ENCODE data around the gene KIF9.

KIF9 gene

GRCh38 chr3:47306022-47306421 lies 23.4 kb upstream of the KIF9 start:
- H3F3A ChIP-seq (ENCODE audit: insufficient read depth, low read length): no peaks in the 10 kb centered on the region
- no peaks in the 10 kb centered on the region for H3K4me1 ChIP-seq (ENCODE audit: insufficient read depth, low read length, severe bottlenecking)
- H3K27me3 ChIP-seq (ENCODE audit: insufficient read depth, low read length): no peaks in the 10 kb centered on the region
- H3K27ac ChIP-seq (ENCODE audit: low read depth, low read length, poor library complexity, severe bottlenecking): no peak overlapping the region
- no peak overlapping the region for H3K9ac ChIP-seq (ENCODE audit: low read length)
- no peaks in the 10 kb centered on the region for H3K9me2 ChIP-seq (ENCODE audit: low read depth, low read length)
- H4K20me1 ChIP-seq (ENCODE audit: insufficient read depth, low read length): no peaks in the 10 kb centered on the region
- peaks cover 28% of the 10 kb centered on the region for H3K79me2 ChIP-seq (ENCODE audit: insufficient read depth, low read length)
- H3K9me3 ChIP-seq (ENCODE audit: low read length): no peaks in the 10 kb centered on the region
- no peak overlapping the region for H3K4me2 ChIP-seq (ENCODE audit: low read length)
- H3K4me3 ChIP-seq (ENCODE audit: low read depth, low read length, poor library complexity, severe bottlenecking): no peak overlapping the region
- H3K36me3 ChIP-seq (ENCODE audit: insufficient read depth, low read length): peaks cover 68% of the 10 kb centered on the region
- H2AFZ ChIP-seq (ENCODE audit: low read length): no peak overlapping the region
- TF ChIP-seq CTCF (IDR thresholded peaks at IDR 0.05; ENCODE audit: low read length) (no peak), EZH2 (IDR thresholded peaks at IDR 0.05; ENCODE audit: borderline replicate concordance, low read length) (no peak)

- H3K36me3 ChIP-seq (ENCODE audit: insufficient read depth, low read length): peaks cover 48% of the 10 kb centered on the region
- H3K27me3 ChIP-seq (ENCODE audit: insufficient read depth, low read length): no peaks in the 10 kb centered on the region
- no peak overlapping the region for H3K4me2 ChIP-seq (ENCODE audit: low read length)
- H3K4me1 ChIP-seq (ENCODE audit: insufficient read depth, low read length, severe bottlenecking): peaks cover 20% of the 10 kb centered on the region
- no peak overlapping the region for H2AFZ ChIP-seq (ENCODE audit: low read length)
- no peaks in the 10 kb centered on the region for H3F3A ChIP-seq (ENCODE audit: insufficient read depth, low read length)
- no peak overlapping the region for H3K27ac ChIP-seq (ENCODE audit: low read depth, low read length, poor library complexity, severe bottlenecking)
- no peaks in the 10 kb centered on the region for H3K9me3 ChIP-seq (ENCODE audit: low read length)
- H4K20me1 ChIP-seq (ENCODE audit: insufficient read depth, low read length): no peaks in the 10 kb centered on the region
- TF ChIP-seq CTCF (IDR thresholded peaks at IDR 0.05; ENCODE audit: low read length): no peak
- TF ChIP-seq EZH2 (IDR thresholded peaks at IDR 0.05; ENCODE audit: borderline replicate concordance, low read length): no peak
- peaks cover 26% of the 10 kb centered on the region for H3K79me2 ChIP-seq (ENCODE audit: insufficient read depth, low read length)
- no peak overlapping the region for H3K9ac ChIP-seq (ENCODE audit: low read length)
- no peaks in the 10 kb centered on the region for H3K9me2 ChIP-seq (ENCODE audit: low read depth, low read length)
- no peak overlapping the region for H3K4me3 ChIP-seq (ENCODE audit: low read depth, low read length, poor library complexity, severe bottlenecking)
Observed at GRCh38 chr3:47301456-47301855, 18.9 kb upstream of the KIF9 start.

GRCh38 chr3:47299381-47300318 lies 17.1 kb upstream of the KIF9 start:
- TF ChIP-seq EZH2 (IDR thresholded peaks at IDR 0.05; ENCODE audit: borderline replicate concordance, low read length) (no peak), CTCF (IDR thresholded peaks at IDR 0.05; ENCODE audit: low read length) (no peak)
- Histone ChIP-seq H3F3A (ENCODE audit: insufficient read depth, low read length) (no peaks in the 10 kb centered on the region), H3K27ac (ENCODE audit: low read depth, low read length, poor library complexity, severe bottlenecking) (no peak overlapping the region), H3K4me2 (ENCODE audit: low read length) (no peak overlapping the region), H3K79me2 (ENCODE audit: insufficient read depth, low read length) (peaks cover 9% of the 10 kb centered on the region; the same call in 1 of the 2 replicates), H2AFZ (ENCODE audit: low read length) (no peak overlapping the region), H3K4me3 (ENCODE audit: low read depth, low read length, poor library complexity, severe bottlenecking) (no peak overlapping the region), H3K9ac (ENCODE audit: low read length) (no peak overlapping the region), H3K4me1 (ENCODE audit: insufficient read depth, low read length, severe bottlenecking) (peaks cover 38% of the 10 kb centered on the region), H3K9me3 (ENCODE audit: low read length) (no peaks in the 10 kb centered on the region), H3K9me2 (ENCODE audit: low read depth, low read length) (no peaks in the 10 kb centered on the region), H3K36me3 (ENCODE audit: insufficient read depth, low read length) (peaks cover 40% of the 10 kb centered on the region), H4K20me1 (ENCODE audit: insufficient read depth, low read length) (no peaks in the 10 kb centered on the region), H3K27me3 (ENCODE audit: insufficient read depth, low read length) (no peaks in the 10 kb centered on the region)
